GM23248 (cell line): ENCODE data around the gene ARID4B.

Source experiments
- EZH2 ChIP-seq: fragments of 200-600 bp; sonication (generic); IDR thresholded peaks from 2 replicates; pipeline ENCODE4 v1.6.1; 2018; ENCODE audit warnings: antibody characterized with exemption, mild to moderate bottlenecking; ENCODE audit not compliant: insufficient read depth, poor library complexity, severe bottlenecking
- EZH2phosphoT487 ChIP-seq: fragments of 200-600 bp; sonication (generic); IDR thresholded peaks from 2 replicates; pipeline ENCODE4 v1.6.1; 2018; ENCODE audit warnings: antibody characterized with exemption, moderate library complexity, mild to moderate bottlenecking, low read depth; ENCODE audit not compliant: insufficient read depth

GRCh38 chr1:235336903-235337302, 8.9 kb upstream of the ARID4B start:
- TF ChIP-seq EZH2phosphoT487: no peak
- TF ChIP-seq EZH2: no peak
